HG03378 (cell line): Measurements from ENCODE around the gene CYP46A1.
A peak's percentile ranks its signal among the peaks of the same experiment; 100 is the strongest.
"Not testable (repeated sequence)": the region's sequence is repeated elsewhere in the genome, so short reads cannot be mapped to it uniquely, and the experiment has no call there.

ENCODE experiments used
- ATAC-seq: cut with Tn5 transposase; IDR thresholded peaks from one replicate; pipeline ENCODE4 v1.9.1; 2021; ENCODE audit warnings: mild to moderate bottlenecking, moderate library complexity; ENCODE audit not compliant: unreplicated experiment

The CYP46A1 gene

DNA sequence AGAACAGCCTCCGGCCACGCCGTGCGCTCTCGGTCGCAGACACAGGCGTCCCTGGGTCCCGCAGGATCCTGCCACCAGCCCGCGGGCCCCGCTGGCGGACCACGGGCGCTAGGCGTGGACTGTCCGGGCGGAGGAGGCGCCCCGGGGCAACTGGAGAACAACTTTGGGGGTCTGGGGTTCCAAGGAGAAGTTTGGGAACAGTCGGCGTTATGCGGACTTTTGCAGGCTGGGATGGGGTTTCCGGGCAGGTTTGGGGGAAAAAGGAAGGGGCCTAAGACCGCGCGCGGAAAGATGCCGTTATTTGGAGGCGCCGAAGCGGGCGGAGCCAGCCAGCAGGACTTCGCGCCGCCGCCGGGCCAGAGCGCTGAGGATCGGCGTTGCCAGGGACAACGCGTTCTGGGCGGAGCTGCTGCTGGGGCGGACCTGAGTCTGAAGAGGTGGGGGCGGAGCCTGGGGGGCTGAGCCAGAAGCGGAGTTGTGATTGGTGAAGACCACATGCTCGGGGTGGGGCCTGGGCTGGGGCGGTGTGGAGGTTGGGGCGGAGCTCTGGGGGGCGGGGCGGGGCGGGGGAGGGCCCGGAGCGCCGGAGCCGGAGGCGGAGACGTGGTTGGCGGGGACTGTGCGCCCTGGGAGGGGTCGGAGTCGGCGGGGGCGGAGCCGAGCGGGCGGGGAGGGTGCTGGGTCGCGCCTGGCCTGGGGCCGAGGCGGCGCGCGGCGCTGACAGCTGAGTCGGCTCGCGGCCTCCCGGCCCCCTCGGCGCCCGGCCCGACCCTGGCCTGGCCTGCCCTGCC is at the start of gene CYP46A1:
Gene CYP46A1 (plus strand): TSS at position 680 of the 791 bp plus-strand sequence. CDS start 120 bp downstream, outside the sequence.
- ATAC-seq = peak; percentile 89

DNA sequence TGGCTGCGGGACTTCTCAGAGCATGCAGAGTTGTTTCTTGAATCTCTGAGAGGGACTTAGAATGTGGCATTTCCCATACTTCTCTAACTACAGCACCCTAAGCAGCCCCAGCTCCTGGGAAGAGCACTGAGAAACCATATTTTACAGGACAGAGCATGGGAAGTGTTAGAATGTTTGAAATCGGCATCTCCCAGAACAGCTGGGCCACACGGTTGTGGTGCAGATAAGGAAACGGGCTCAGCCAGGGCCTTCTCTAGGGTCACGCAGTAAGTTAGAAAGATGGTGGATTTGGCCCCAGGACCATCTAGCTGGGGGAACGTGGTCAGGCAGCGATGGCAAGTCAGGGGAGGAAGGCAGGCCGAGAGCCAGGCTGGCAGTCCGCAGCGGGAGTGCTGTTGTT is 49.7 kb upstream of the CYP46A1 start:
- ATAC-seq = no peak

DNA sequence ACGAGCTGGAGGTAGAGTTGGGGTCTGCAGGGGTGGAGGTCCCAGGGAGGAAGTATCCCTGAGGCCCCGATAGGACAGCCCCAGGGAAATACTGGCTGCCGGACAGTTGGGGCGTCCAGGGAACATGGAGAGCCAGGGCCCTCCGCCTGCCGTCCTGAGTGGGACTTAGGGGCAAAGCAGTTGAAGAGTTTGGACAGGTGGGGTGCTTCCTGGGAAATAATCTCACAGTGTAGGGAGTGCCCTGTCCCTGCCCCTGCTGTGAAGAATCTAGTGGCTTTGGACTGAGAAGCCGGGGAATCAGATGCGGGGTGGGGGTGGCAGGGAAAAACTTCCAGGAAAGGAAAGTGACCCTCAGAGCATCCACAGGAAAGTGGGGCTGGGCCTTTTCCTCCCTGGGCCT is 49.0 kb upstream of the CYP46A1 start:
- ATAC-seq = no peak

GRCh38 chr14:99636487-99636886 is 47.6 kb upstream of the CYP46A1 start:
- ATAC-seq = no peak

GRCh38 chr14:99637624-99638023 is 46.5 kb upstream of the CYP46A1 start:
- ATAC-seq = no peak

DNA sequence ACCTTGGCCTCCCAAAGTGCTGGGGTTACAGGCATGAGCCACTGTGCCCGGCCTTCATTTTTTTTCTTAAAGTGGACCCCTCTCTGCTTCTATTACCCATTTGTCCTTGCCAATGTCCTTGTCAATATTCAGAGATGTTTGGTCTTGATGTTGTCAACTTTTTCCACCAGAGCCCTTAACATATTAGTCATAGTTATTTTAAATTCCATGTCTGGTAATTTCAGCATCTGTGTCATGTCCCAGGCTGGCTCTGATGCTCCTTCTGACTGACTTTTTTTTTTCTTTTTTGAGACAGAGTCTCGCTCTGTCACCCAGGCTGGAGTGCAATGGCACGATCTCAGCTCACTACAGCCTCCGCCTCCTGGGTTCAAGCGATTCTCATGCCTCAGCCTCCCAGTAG is 41.3 kb upstream of the CYP46A1 start:
- not testable (repeated sequence) for ATAC-seq

DNA sequence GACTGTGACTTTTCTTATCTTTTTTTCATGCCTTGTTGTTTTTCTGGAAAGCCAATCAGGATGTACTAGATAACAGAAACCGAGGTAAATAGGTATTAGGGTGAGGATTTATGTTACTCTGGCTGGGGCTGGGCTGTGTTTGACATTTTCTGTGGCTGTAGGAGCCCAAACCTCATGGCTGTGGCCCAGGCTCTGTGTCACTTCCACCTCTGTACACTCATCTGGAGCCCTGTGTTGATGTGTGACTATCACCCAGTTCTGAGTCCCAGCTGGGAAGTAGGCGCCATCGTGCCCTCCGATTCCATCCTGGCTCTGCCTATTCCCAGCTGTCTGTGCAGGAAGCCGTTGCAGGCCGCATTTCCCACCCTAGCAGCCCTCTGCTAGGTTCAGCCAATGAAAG is 40.8 kb upstream of the CYP46A1 start:
- ATAC-seq = no peak

- no peak for ATAC-seq
Observed at GRCh38 chr14:99644035-99644587, 40.0 kb upstream of the CYP46A1 start.

DNA sequence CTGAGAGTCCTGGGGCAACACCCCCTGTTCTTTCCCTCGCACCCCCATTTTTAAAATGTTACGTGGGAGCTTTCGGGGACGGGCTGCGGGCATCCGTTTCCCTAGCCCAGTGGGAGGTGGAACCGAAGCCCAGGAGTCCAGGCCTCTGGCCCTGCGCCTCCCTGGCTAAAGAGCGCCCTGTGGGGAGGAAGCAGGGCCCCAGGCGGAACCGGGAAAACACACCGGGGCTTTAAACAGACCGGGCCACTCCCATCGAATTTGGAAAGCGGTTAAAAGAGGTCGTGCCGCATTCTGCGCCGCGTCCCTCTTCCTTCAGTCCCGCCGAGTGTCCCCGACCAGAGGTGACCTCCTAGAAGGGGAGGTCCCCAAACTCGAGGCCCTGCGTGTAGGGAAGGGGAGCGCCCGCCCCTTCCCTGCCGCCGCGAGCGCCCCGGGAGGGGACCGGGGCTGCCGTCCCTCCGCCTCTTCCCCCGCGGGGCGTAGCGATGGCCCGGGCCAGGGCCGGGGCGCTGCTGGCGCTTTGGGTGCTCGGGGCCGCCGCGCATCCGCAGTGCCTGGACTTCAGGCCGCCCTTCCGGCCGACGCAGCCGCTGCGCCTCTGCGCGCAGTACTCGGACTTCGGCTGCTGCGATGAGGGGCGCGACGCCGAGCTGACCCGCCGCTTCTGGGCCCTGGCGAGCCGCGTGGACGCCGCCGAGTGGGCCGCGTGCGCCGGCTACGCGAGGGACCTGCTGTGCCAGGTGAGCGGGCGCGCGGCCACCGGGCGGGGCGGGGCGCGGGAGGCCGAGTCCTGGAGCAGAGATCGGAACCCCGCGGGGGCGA is 39.2 kb upstream of the CYP46A1 start, which contains the start of gene HHIPL1:
Gene HHIPL1 (plus strand): TSS at position 407 of the 822 bp plus-strand sequence. CDS start 79 bp downstream, at position 486.
- no peak for ATAC-seq

GRCh38 chr14:99645545-99646505 is 38.3 kb upstream of the CYP46A1 start:
- no peak for ATAC-seq

GRCh38 chr14:99647411-99647810 is 36.7 kb upstream of the CYP46A1 start:
- no peak for ATAC-seq

DNA sequence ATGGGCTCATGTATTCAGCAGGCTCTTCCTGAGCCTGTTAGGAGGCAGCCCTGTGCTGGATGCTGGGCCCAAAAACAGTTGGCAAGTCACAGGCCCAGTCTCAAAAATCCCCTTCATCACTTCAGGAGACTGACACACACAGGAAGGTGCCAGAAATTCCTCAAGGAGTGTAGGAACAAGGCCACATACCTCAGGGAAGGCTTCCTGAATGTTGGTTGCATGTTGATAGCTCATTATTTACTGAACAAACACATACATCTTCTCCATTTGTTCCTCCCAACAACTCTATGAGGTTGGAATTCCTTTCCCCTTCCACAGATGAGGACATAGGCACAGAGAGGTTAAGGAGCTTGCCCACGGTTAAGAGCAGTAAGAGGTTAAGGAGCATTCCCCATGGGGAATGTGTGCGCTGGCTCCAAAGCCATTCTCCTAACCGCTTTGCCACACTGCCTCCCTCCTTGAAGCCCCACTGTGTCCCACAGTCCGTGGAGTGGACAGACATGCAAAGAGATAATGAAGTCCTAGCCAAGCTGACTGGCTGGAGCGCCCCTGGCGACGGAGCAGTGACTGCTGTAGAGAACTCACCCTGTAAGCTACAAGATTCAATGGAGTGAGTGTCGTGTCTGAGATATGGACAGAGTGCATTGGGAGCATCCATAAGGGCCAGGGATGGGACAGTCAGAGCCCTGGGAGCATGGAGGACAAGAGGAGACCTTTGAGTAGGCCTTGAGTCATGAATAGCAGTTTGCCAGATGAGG is 35.9 kb upstream of the CYP46A1 start:
- no peak for ATAC-seq

GRCh38 chr14:99649219-99649618 is 34.9 kb upstream of the CYP46A1 start:
- no peak for ATAC-seq

GRCh38 chr14:99649643-99650042 is 34.5 kb upstream of the CYP46A1 start:
- ATAC-seq = no peak

DNA sequence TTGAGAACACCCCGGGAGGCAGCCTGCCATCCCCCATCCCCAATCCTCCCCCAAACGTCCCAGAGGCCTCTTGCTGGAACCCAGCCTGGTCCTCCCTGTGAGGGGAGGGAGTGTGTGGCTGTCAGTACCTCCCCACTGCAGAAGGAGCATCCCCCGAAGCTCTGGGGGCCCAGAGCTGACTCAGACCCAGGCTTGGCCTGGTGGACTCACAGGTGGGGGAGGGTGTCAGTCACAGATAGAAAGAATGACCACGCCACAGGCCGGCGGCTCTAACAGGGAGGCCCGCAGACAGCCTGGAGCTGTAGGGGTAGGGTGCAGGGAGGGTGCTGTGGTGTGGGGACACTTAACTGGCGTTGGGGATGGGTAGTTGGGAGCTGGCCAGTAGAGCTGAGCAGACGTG is 33.9 kb upstream of the CYP46A1 start:
- ATAC-seq = no peak

- no peak for ATAC-seq
Observed at GRCh38 chr14:99651953-99652746, 31.9 kb upstream of the CYP46A1 start.

GRCh38 chr14:99654235-99654985 is 29.7 kb upstream of the CYP46A1 start:
- no peak for ATAC-seq

DNA sequence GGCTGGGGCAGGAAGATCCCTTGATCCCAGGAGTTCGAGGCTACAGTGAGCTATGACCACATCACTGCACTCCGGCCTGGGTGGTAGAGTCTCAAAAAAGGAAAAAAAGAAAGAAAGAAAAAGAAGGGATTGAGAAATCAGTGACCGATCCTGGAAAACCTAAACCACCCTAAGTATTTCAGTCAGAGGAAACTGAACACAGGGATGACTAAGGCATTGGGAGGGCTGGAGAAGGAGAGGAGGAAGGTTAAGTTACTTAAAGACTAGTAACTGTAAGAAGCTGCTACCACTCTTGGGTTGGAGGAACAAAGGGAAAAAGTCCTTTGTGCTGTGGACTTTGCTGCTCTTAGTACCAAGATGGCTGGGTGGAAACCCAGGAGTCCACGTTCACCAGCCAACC is 28.6 kb upstream of the CYP46A1 start:
- ATAC-seq = no peak
